HL-60 (cell line): ENCODE data around the gene NR3C1.

ENCODE experiments used
- CTCF ChIP-seq: IDR thresholded peaks from one replicate; pipeline ENCODE4 v1.5.1; 2011; ENCODE audit warnings: low read length, control low read depth, inconsistent platforms; ENCODE audit not compliant: insufficient read depth
- REST ChIP-seq: IDR thresholded peaks from 2 replicates; pipeline ENCODE4 v1.6.1; 2012; ENCODE audit warnings: low read depth; ENCODE audit not compliant: insufficient replicate concordance

- no peak for TF ChIP-seq CTCF
- no peak for TF ChIP-seq REST
Observed at GRCh38 chr5:143428738-143429420, 25.4 kb upstream of the NR3C1 start.
